Subcutaneous abdominal adipose tissue (tissue), 5 donors: ENCODE results near the gene PPP1R3C.

Source experiments
- H3K27ac ChIP-seq: one replicate; pipeline ENCODE4 v1.7.0; 2013; ENCODE audit warnings: low read depth, mild to moderate bottlenecking, inconsistent platforms, low read length, moderate library complexity
- H3K27me3 ChIP-seq, 5 donors: one replicate each; pipeline ENCODE4 v1.7.0; 2013; ENCODE audit warnings: low read length in 5 of 5, inconsistent platforms in 1 of 5; ENCODE audit not compliant: control insufficient read depth in 5 of 5, insufficient read depth in 4 of 5
- H3K36me3 ChIP-seq, 5 donors: one replicate each; pipeline ENCODE4 v1.7.0; 2013; ENCODE audit warnings: low read length in 5 of 5; ENCODE audit not compliant: control insufficient read depth in 5 of 5, insufficient read depth in 5 of 5
- H3K4me1 ChIP-seq, 5 donors: one replicate each; pipeline ENCODE4 v1.7.0; 2013; ENCODE audit warnings: low read length in 5 of 5, mild to moderate bottlenecking in 3 of 5, moderate library complexity in 1 of 5; ENCODE audit not compliant: control insufficient read depth in 5 of 5, insufficient read depth in 5 of 5
- H3K4me3 ChIP-seq, 5 donors: one replicate each; pipeline ENCODE4 v1.7.0; 2013; ENCODE audit warnings: low read length in 5 of 5, low read depth in 1 of 5
- H3K9ac ChIP-seq, 5 donors: one replicate each; pipeline ENCODE4 v1.7.0; 2013; ENCODE audit warnings: low read length in 5 of 5, mild to moderate bottlenecking in 4 of 5, moderate library complexity in 3 of 5
- H3K9me3 ChIP-seq, 5 donors: one replicate each; pipeline ENCODE4 v1.7.0; 2013; ENCODE audit warnings: low read length in 5 of 5; ENCODE audit not compliant: control insufficient read depth in 5 of 5
- donor health status: healthy.
- donor health status: healthy.
- donor health status: healthy.
- donor health status: healthy.
- donor health status: healthy.

Gene PPP1R3C

GRCh38 chr10:91630625-91631024 is 2.2 kb downstream of the PPP1R3C start:
- Histone ChIP-seq H3K4me3 (no peak overlapping the region), H3K27ac (no peak overlapping the region), H3K4me1 (peaks cover 4 to 37% (median 23%) of the 10 kb centered on the region in 5 donors), H3K9ac (no peak overlapping the region), H3K27me3 (no peaks in the 10 kb centered on the region), H3K9me3 (no peaks in the 10 kb centered on the region), H3K36me3 (peaks cover 4 to 9% (median 6%) of the 10 kb centered on the region in 5 donors)

GRCh38 chr10:91629715-91630549 is 2.9 kb downstream of the PPP1R3C start:
- Histone ChIP-seq H3K4me3 (no peak overlapping the region), H3K9ac (no peak overlapping the region), H3K36me3 (peaks cover 4 to 9% (median 6%) of the 10 kb centered on the region in 5 donors), H3K4me1 (peaks cover 0 to 31% (median 23%) of the 10 kb centered on the region in 5 donors), H3K27ac (no peak overlapping the region), H3K27me3 (no peaks in the 10 kb centered on the region), H3K9me3 (no peaks in the 10 kb centered on the region)

- Histone ChIP-seq H3K4me1 (peaks cover 0 to 27% (median 20%) of the 10 kb centered on the region in 5 donors), H3K4me3 (no peak overlapping the region), H3K36me3 (peaks cover 4 to 9% (median 6%) of the 10 kb centered on the region in 5 donors), H3K27me3 (no peaks in the 10 kb centered on the region), H3K9ac (no peak overlapping the region), H3K27ac (no peak overlapping the region), H3K9me3 (no peaks in the 10 kb centered on the region)
These were observed 4.5 kb downstream of the PPP1R3C start for GRCh38 chr10:91628383-91628782.

- H3K27me3 ChIP-seq: no peaks in the 10 kb centered on the region
- peaks cover 4 to 9% (median 6%) of the 10 kb centered on the region in 5 donors for H3K36me3 ChIP-seq
- H3K9ac ChIP-seq: no peak overlapping the region
- H3K27ac ChIP-seq: no peak overlapping the region
- H3K9me3 ChIP-seq: no peaks in the 10 kb centered on the region
- H3K4me1 ChIP-seq: peaks cover 0 to 21% (median 12%) of the 10 kb centered on the region in 5 donors
- no peak overlapping the region for H3K4me3 ChIP-seq
These were observed 5.3 kb downstream of the PPP1R3C start for GRCh38 chr10:91627344-91628102.

- Histone ChIP-seq H3K27ac (no peak overlapping the region), H3K36me3 (peaks cover 4 to 9% (median 6%) of the 10 kb centered on the region in 5 donors), H3K9ac (no peak overlapping the region), H3K4me3 (no peak overlapping the region), H3K9me3 (no peaks in the 10 kb centered on the region), H3K27me3 (no peaks in the 10 kb centered on the region), H3K4me1 (peaks cover 0 to 16% (median 6%) of the 10 kb centered on the region in 5 donors)
These were observed 5.9 kb downstream of the PPP1R3C start for GRCh38 chr10:91626936-91627335.

- H3K36me3 ChIP-seq: peaks cover 0 to 6% (median 3%) of the 10 kb centered on the region in 5 donors
- no peak overlapping the region for H3K4me3 ChIP-seq
- H3K27ac ChIP-seq: no peak overlapping the region
- H3K9me3 ChIP-seq: no peaks in the 10 kb centered on the region
- H3K27me3 ChIP-seq: no peaks in the 10 kb centered on the region
- peaks cover 0 to 5% (median under 1%) of the 10 kb centered on the region in 5 donors for H3K4me1 ChIP-seq
- H3K9ac ChIP-seq: no peak overlapping the region
These were observed 8.2 kb downstream of the PPP1R3C start for GRCh38 chr10:91624633-91625032.

GRCh38 chr10:91622601-91623000 is 10.3 kb downstream of the PPP1R3C start:
- H3K9ac ChIP-seq: no peak overlapping the region
- no peaks in the 10 kb centered on the region for H3K27me3 ChIP-seq
- peaks cover 0 to under 1% (median 0%) of the 10 kb centered on the region in 5 donors for H3K36me3 ChIP-seq
- no peak overlapping the region for H3K4me3 ChIP-seq
- no peaks in the 10 kb centered on the region for H3K9me3 ChIP-seq
- H3K4me1 ChIP-seq: no peaks in the 10 kb centered on the region
- no peak overlapping the region for H3K27ac ChIP-seq

GRCh38 chr10:91621483-91622113 is 11.3 kb downstream of the PPP1R3C start:
- Histone ChIP-seq H3K4me1 (no peaks in the 10 kb centered on the region), H3K9ac (no peak overlapping the region), H3K36me3 (no peaks in the 10 kb centered on the region), H3K27ac (no peak overlapping the region), H3K9me3 (no peaks in the 10 kb centered on the region), H3K4me3 (no peak overlapping the region), H3K27me3 (no peaks in the 10 kb centered on the region)

GRCh38 chr10:91617072-91617609 is 15.7 kb downstream of the PPP1R3C start:
- H3K27me3 ChIP-seq: no peaks in the 10 kb centered on the region
- no peak overlapping the region for H3K4me3 ChIP-seq
- no peak overlapping the region for H3K27ac ChIP-seq
- no peak overlapping the region for H3K9ac ChIP-seq
- H3K9me3 ChIP-seq: no peaks in the 10 kb centered on the region
- no peaks in the 10 kb centered on the region for H3K36me3 ChIP-seq
- peaks cover 0 to 11% (median 4%) of the 10 kb centered on the region in 5 donors for H3K4me1 ChIP-seq
